GM19395 (cell line): ENCODE measurements around the gene ELMOD3.
"Not testable (repeated sequence)": the region's sequence is repeated elsewhere in the genome, so short reads cannot be mapped to it uniquely, and the experiment has no call there.

Experiments used
- ATAC-seq: cut with Tn5 transposase; IDR thresholded peaks from one replicate; pipeline ENCODE4 v1.9.1; 2021; ENCODE audit warnings: mild to moderate bottlenecking, moderate library complexity; ENCODE audit not compliant: unreplicated experiment

Gene ELMOD3

GRCh38 chr2:85371045-85371444 is 16.5 kb downstream of the ELMOD3 start:
- ATAC-seq, result no peak

GRCh38 chr2:85376291-85377065 is 21.9 kb downstream of the ELMOD3 start:
- ATAC-seq, result no peak

GRCh38 chr2:85377083-85377482 is 22.5 kb downstream of the ELMOD3 start:
- no peak for ATAC-seq

GRCh38 chr2:85378257-85378656 is 23.7 kb downstream of the ELMOD3 start:
- no peak for ATAC-seq

GRCh38 chr2:85380048-85380447 is 25.5 kb downstream of the ELMOD3 start:
- no peak for ATAC-seq

- not testable (repeated sequence) for ATAC-seq
Measured at GRCh38 chr2:85383151-85383550, 28.6 kb downstream of the ELMOD3 start.

- no peak for ATAC-seq
Measured at GRCh38 chr2:85383850-85384249, 29.3 kb downstream of the ELMOD3 start.

GRCh38 chr2:85385746-85386145 is 31.2 kb downstream of the ELMOD3 start:
- ATAC-seq, result no peak

GRCh38 chr2:85387754-85388153 is 33.2 kb downstream of the ELMOD3 start:
- no peak for ATAC-seq

- no peak for ATAC-seq
Measured at GRCh38 chr2:85388878-85389538, 34.4 kb downstream of the ELMOD3 start.

- ATAC-seq, result peak; percentile 50
Measured at GRCh38 chr2:85390941-85391669, 36.5 kb downstream of the ELMOD3 start.

GRCh38 chr2:85393836-85394235 is 39.3 kb downstream of the ELMOD3 start:
- ATAC-seq, result no peak

GRCh38 chr2:85394261-85394681 is 39.7 kb downstream of the ELMOD3 start:
- ATAC-seq, result no peak

- no peak for ATAC-seq
Measured at GRCh38 chr2:85394976-85395375, 40.4 kb downstream of the ELMOD3 start.

GRCh38 chr2:85395912-85396475 is 41.4 kb downstream of the ELMOD3 start:
- ATAC-seq, result no peak

- ATAC-seq, result no peak
Measured at GRCh38 chr2:85396531-85397470, 42.2 kb downstream of the ELMOD3 start.

- no peak for ATAC-seq
Measured at GRCh38 chr2:85397925-85398331, 43.4 kb downstream of the ELMOD3 start.

GRCh38 chr2:85398426-85399182 is 44.0 kb downstream of the ELMOD3 start:
- no peak for ATAC-seq

- ATAC-seq, result no peak
Measured at GRCh38 chr2:85399183-85399455, 44.5 kb downstream of the ELMOD3 start.

- ATAC-seq, result no peak
Measured at GRCh38 chr2:85400023-85400422, 45.5 kb downstream of the ELMOD3 start.
